ENCODE results near the gene ANKRD36C.
"Not testable (repeated sequence)": the region's sequence is repeated elsewhere in the genome, so short reads cannot be mapped to it uniquely, and the experiment has no call there.

- TF ChIP-seq POLR2A (IDR thresholded peaks at IDR 0.05; ENCODE audit: low read length); GATA1 (IDR thresholded peaks at IDR 0.05; ENCODE audit: low read depth, low read length): not testable (repeated sequence)
These were observed 202.2 kb downstream of the ANKRD36C start for GRCh38 chr2:95789385-95789784.
